HG03159 (cell line): ENCODE results near the gene NEMF.
"Not testable (repeated sequence)": the region's sequence is repeated elsewhere in the genome, so short reads cannot be mapped to it uniquely, and the experiment has no call there.

Experiments
- ATAC-seq: cut with Tn5 transposase; IDR thresholded peaks from one replicate; pipeline ENCODE4 v1.9.1; 2021; ENCODE audit warnings: mild to moderate bottlenecking, moderate library complexity; ENCODE audit not compliant: unreplicated experiment

Gene NEMF

GRCh38 chr14:49820176-49820575, 32.4 kb downstream of the NEMF start:
- ATAC-seq, result no peak

GRCh38 chr14:49816844-49817243, 35.7 kb downstream of the NEMF start:
- ATAC-seq, result no peak

- ATAC-seq, result not testable (repeated sequence)
These were observed 36.5 kb downstream of the NEMF start for GRCh38 chr14:49816118-49816517.

GRCh38 chr14:49808780-49809179, 43.8 kb downstream of the NEMF start:
- ATAC-seq, result no peak

GRCh38 chr14:49796025-49796424, 56.6 kb downstream of the NEMF start:
- no peak for ATAC-seq

GRCh38 chr14:49792618-49793017, 60.0 kb downstream of the NEMF start:
- no peak for ATAC-seq

- no peak for ATAC-seq
These were observed 66.3 kb downstream of the NEMF start for GRCh38 chr14:49786315-49786714.

DNA sequence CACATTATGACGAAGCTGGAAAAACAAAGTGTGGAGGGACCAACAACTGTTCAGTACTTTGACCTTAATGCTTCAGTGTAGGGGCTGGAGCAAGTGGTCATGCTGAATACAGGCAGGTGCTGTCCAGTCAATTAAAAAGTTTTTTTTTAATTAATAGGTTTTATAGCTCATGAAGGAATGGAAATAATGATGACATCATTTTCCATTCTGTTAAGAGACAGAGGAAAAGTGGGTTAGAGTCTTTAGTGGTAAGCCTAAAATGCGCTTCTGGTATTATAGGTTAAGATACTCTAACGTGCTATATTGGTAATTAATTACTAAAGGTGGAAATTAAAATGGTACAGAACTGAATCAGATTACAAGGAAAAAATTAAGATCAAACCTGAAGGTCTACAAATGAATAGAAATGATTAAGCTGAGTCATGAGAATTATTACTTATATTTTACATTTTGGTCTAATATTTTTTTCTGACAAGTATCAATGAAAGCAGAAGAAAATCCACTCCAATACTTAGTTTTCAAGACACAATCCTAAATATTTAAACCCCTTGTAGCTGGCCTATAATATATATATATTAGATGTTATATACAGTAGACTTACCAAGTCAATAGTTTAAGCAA, 69.1 kb downstream of the NEMF start:
- no peak for ATAC-seq

DNA sequence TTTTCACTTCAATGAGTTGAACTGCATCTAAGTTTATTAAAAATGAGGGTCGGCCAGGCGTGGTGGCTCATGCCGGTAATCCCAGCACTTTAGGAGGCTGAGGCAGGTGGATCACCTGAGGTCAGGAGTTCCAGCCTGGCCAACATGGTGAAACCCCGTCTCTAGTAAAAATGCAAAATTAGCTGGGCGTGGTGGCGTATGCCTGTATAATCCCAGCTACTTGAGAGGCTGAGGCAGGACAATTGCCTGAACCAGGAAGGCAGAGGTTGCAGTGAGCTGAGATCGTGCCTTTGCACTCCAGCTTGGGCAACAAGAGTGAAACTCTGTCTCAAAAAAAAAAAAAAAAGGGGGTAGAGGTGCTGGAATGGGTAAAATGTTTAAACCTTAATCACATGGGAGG, 71.5 kb downstream of the NEMF start:
- not testable (repeated sequence) for ATAC-seq

- no peak for ATAC-seq
These were observed 74.2 kb downstream of the NEMF start for GRCh38 chr14:49778421-49778820.

- ATAC-seq, result no peak
These were observed 78.5 kb downstream of the NEMF start for GRCh38 chr14:49774106-49774505.

GRCh38 chr14:49771691-49772090, 80.9 kb downstream of the NEMF start:
- ATAC-seq, result not testable (repeated sequence)

GRCh38 chr14:49770212-49770817, 82.3 kb downstream of the NEMF start:
- ATAC-seq, result no peak

- no peak for ATAC-seq
These were observed 82.9 kb downstream of the NEMF start for GRCh38 chr14:49769581-49770211.

DNA sequence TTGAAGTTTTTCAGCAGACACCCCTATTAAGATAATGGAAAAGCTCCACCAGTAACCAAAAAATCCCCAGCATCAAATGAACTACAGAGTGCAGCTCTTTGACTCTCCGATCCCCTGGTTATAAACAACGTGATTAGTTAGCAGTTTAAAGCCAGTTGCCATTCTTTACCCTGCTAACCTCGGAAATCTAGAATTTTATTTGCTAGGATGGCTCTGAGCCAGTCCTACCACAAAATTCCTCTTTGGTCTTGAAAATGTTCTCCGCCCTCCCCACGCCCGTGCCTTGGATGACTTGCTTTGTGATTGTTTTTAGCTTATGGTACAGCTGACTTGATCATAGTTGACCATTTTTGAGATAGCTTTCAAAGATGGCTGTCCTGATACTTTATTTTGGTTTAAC, 83.4 kb downstream of the NEMF start:
- ATAC-seq, result no peak

DNA sequence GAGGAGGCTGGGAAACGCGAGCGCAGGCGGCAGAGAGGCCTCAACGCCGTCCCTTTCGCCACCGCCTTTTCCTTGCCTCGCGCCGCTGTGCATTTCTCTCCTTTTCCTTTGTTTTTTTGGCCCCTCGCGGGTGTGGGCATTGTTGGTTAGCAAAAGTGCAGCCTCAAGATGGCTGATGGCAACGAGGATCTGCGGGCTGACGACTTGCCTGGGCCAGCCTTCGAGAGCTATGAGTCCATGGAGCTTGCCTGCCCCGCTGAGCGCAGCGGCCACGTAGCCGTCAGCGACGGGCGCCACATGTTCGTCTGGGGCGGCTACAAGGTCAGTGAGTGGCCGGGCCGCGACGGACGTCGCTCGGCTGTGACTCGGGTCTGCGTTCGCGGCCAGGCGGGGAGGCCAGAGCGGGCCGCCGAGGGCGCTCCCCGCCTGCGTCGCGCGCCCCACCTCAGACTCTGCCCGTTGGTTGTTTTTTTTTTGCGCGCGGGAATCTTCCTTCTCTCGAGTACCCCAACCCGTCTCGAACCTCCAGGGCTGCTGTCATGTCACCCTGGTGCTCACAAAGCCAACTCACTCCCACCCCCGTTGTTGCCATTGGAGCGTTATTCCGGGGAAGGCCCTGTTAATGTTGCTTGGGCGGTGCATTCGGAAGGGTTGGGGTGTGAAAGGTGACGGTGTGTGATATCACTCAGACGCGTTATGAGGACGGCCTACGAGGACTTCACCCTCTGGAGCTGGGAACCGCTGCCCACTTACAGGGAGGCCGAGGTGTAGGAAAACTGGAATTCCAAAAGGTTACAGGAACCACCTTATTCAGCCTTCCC, 84.1 kb downstream of the NEMF start:
- peak; percentile 34 for ATAC-seq

GRCh38 chr14:49767571-49768300, 84.9 kb downstream of the NEMF start, which contains the start of gene KLHDC2:
Gene KLHDC2, plus strand, starts transcription at chr14:49768153. Its CDS starts 316 bp downstream, at chr14:49768469.
- ATAC-seq, result peak; percentile 86

GRCh38 chr14:49767270-49767570, 85.4 kb downstream of the NEMF start:
- ATAC-seq, result no peak

GRCh38 chr14:49766839-49767238, 85.7 kb downstream of the NEMF start:
- no peak for ATAC-seq

DNA sequence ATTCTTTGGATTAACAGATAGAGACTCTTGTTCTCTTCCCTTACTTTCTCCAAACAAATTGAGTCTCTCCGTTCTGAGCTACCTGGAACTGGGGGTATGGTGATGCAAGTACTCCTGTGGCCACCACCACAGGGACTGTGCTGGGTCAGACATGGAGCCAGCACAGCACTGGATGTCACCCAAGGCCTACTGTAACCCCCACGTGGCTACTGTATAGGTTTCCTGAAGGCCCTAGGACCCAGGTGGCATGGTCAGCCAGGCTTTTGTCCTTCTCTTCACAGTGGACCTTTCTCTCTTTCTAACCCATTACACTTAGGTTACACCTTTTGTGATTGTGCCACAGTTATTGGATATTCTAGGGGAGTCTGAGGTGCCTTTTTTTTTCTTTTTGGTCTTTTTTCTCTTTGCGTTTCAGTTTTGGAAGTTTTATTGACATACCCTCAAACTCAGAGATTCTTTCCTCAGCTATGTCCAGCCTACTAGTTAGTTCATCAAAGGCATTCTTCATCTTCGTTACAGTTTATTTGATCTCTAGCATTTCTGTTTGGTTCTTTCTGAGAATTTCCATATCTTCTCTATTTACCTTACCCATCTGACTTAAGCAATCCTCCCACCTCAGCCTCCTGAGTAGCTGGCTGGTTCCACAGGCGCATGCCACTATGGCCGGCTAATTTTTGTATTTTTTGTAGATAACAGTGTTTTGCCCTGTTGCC, 90.6 kb downstream of the NEMF start:
- no peak for ATAC-seq
